Lower leg skin (tissue), 3 donors: ENCODE data around the gene RNF217.

Experiments used
- CTCF ChIP-seq, 3 donors: fragments of 450-650 bp; IDR thresholded peaks; one replicate each; pipeline ENCODE4 v1.5.1; 2016; ENCODE audit warnings: antibody characterized with exemption in 3 of 3, mild to moderate bottlenecking in 3 of 3, moderate library complexity in 2 of 3
- POLR2A ChIP-seq, 2 donors: fragments of 450-650 bp; IDR thresholded peaks; one replicate each; pipeline ENCODE4 v1.6.1; 2016 to 2017; ENCODE audit warnings: antibody characterized with exemption in 2 of 2, mild to moderate bottlenecking in 1 of 2, moderate library complexity in 1 of 2

- TF ChIP-seq CTCF (IDR thresholded peaks at IDR 0.05) (no peak), POLR2A (IDR thresholded peaks at IDR 0.05) (no peak)
Measured at GRCh38 chr6:125088963-125089362, 126.7 kb downstream of the RNF217 start.
